CD8-positive, alpha-beta memory T cell (primary cell): ENCODE results near the gene USP25. TPM values are rescaled to one million over a fixed set of nuclear protein-coding genes. Genes with fewer than 3 reads are reported as not detected.

Experiments used
- CTCF ChIA-PET: fragments of 350-600 bp; sonication (Branson Sonifier 250); formaldehyde crosslinking; loops from one replicate; lab custom pipeline; 2021; ENCODE audit warnings: antibody characterized with exemption; lab: Charles Lee
- POLR2A ChIA-PET: fragments of 350-600 bp; sonication (Branson Sonifier 250); formaldehyde crosslinking; loops from one replicate; lab custom pipeline; 2021; ENCODE audit warnings: antibody characterized with exemption; lab: Charles Lee
- DNase-seq, 5 donors: peaks; one replicate each; pipeline versions ENCODE4 v3.0.0 to v3.0.0-alpha.2; 2020 to 2022; ENCODE audit warnings: mixed read lengths in 1 of 5
- H3K27ac ChIP-seq: one replicate; pipeline ENCODE4 v1.7.0; 2013; ENCODE audit warnings: low read depth, mild to moderate bottlenecking, low read length, moderate library complexity
- H3K27me3 ChIP-seq: 2 replicates; pipeline ENCODE4 v1.7.0; 2013; ENCODE audit warnings: low read length, mild to moderate bottlenecking; ENCODE audit not compliant: insufficient read depth, poor library complexity, severe bottlenecking
- H3K36me3 ChIP-seq: 2 replicates; pipeline ENCODE4 v1.7.0; 2013; ENCODE audit warnings: mild to moderate bottlenecking, low read length, moderate library complexity; ENCODE audit not compliant: insufficient read depth
- H3K4me1 ChIP-seq: 2 replicates; pipeline ENCODE4 v1.7.0; 2013; ENCODE audit warnings: mild to moderate bottlenecking, low read length, moderate library complexity; ENCODE audit not compliant: insufficient read depth
- H3K4me3 ChIP-seq: 2 replicates; pipeline ENCODE4 v1.7.0; 2013; ENCODE audit warnings: mild to moderate bottlenecking, low read length
- H3K9me3 ChIP-seq: 2 replicates; pipeline ENCODE4 v1.7.0; 2013; ENCODE audit warnings: mild to moderate bottlenecking, low read length
- H3K27ac Mint-ChIP-seq, 8 donors: one replicate each; pipeline ENCODE4 v1.8.0; 2020 to 2021; ENCODE audit warnings: mixed read lengths in 8 of 8, mild to moderate bottlenecking in 6 of 8, inconsistent platforms in 3 of 8, moderate library complexity in 3 of 8
- H3K27me3 Mint-ChIP-seq, 2 donors: one replicate each; pipeline ENCODE4 v1.8.0; 2020 to 2021; ENCODE audit warnings: mixed read lengths in 2 of 2, mild to moderate bottlenecking in 1 of 2, moderate library complexity in 1 of 2
- H3K36me3 Mint-ChIP-seq, 3 donors: one replicate each; pipeline ENCODE4 v1.8.0; 2020 to 2021; ENCODE audit warnings: mixed read lengths in 3 of 3, inconsistent platforms in 1 of 3, mild to moderate bottlenecking in 1 of 3
- H3K4me1 Mint-ChIP-seq, 3 donors: one replicate each; pipeline ENCODE4 v1.8.0; 2020 to 2021; ENCODE audit warnings: mixed read lengths in 3 of 3, inconsistent platforms in 1 of 3, mild to moderate bottlenecking in 1 of 3
- H3K4me3 Mint-ChIP-seq, 7 donors: one replicate each; pipeline ENCODE4 v1.8.0; 2020 to 2021; ENCODE audit warnings: mixed read lengths in 7 of 7, mild to moderate bottlenecking in 6 of 7, moderate library complexity in 4 of 7, inconsistent platforms in 2 of 7
- H3K9me3 Mint-ChIP-seq, 5 donors: one replicate each; pipeline ENCODE4 v1.8.0; 2020 to 2022; ENCODE audit warnings: mixed read lengths in 5 of 5, mild to moderate bottlenecking in 3 of 5, moderate library complexity in 2 of 5, inconsistent platforms in 1 of 5
- polyA plus RNA-seq: library from polyadenylated mRNA; unstranded; fragments of 300-500 nt; fragmentation: Illumina TruSeq; gene quantifications from one replicate; pipeline ENCODE4 v1.2.3, GENCODE V29; 2021
- total RNA-seq, 2 experiments: library from RNA; stranded (reverse); gene quantifications; one replicate each; pipeline ENCODE4 v1.2.3, GENCODE V29; 2021

The USP25 gene
- total and polyA plus RNA-seq, 3 experiments from 2014 or later, result 29.0 to 36.1 (median 32.9) TPM

GRCh38 chr21:15794277-15794912 lies 64.6 kb downstream of the USP25 start:
- H3K36me3 ChIP-seq, result no peaks in the 10 kb centered on the region
- Mint-ChIP-seq H3K27ac (peak overlapping the region in 2 of 8 donors; percentile 2 to 24), H3K36me3 (peaks cover 0 to 24% (median 10%) of the 10 kb centered on the region in 3 donors), H3K9me3 (no peaks in the 10 kb centered on the region), H3K27me3 (no peaks in the 10 kb centered on the region), H3K4me1 (peaks cover 60 to 83% (median 76%) of the 10 kb centered on the region in 3 donors), H3K4me3 (no peak overlapping the region)
- H3K9me3 ChIP-seq, result no peaks in the 10 kb centered on the region
- no peaks in the 10 kb centered on the region for H3K27me3 ChIP-seq
- no peak overlapping the region for H3K4me3 ChIP-seq
- no peak overlapping the region for H3K27ac ChIP-seq
- no peak for DNase-seq
- ChIA-PET CTCF (interaction anchor here (0.9 to 1.6 kb wide), 3 partner anchors 13 to 108 kb away, joined by 3 to 5 read pairs (median 3); no protein-coding TSS in a partner anchor), POLR2A (no interaction called here)
- peaks cover 9% of the 10 kb centered on the region for H3K4me1 ChIP-seq

- DNase-seq, result no peak
- Histone ChIP-seq H3K36me3 (no peaks in the 10 kb centered on the region), H3K4me1 (peaks cover 9% of the 10 kb centered on the region), H3K27ac (no peak overlapping the region), H3K9me3 (no peaks in the 10 kb centered on the region), H3K4me3 (no peak overlapping the region), H3K27me3 (no peaks in the 10 kb centered on the region)
- H3K27ac Mint-ChIP-seq, result peak overlapping the region in 5 of 8 donors; percentile 12 to 61 (median 58)
- peaks cover 0 to 31% (median 10%) of the 10 kb centered on the region in 3 donors for H3K36me3 Mint-ChIP-seq
- ChIA-PET POLR2A (no interaction called here), CTCF (no interaction called here)
- H3K4me3 Mint-ChIP-seq, result peak overlapping the region in 3 of 7 donors; percentile 6 to 27 (median 24)
- no peaks in the 10 kb centered on the region for H3K27me3 Mint-ChIP-seq
- H3K9me3 Mint-ChIP-seq, result no peaks in the 10 kb centered on the region
- peaks cover 58 to 79% (median 78%) of the 10 kb centered on the region in 3 donors for H3K4me1 Mint-ChIP-seq
Measured at GRCh38 chr21:15795533-15795932, 65.8 kb downstream of the USP25 start.

GRCh38 chr21:15797577-15798363 lies 68.0 kb downstream of the USP25 start:
- POLR2A ChIA-PET, result no interaction called here
- Histone ChIP-seq H3K36me3 (no peaks in the 10 kb centered on the region), H3K27ac (no peak overlapping the region), H3K4me3 (no peak overlapping the region), H3K4me1 (peaks cover 9% of the 10 kb centered on the region), H3K27me3 (no peaks in the 10 kb centered on the region), H3K9me3 (no peaks in the 10 kb centered on the region)
- Mint-ChIP-seq H3K36me3 (peaks cover 0 to 39% (median 12%) of the 10 kb centered on the region in 3 donors), H3K4me1 (peaks cover 61 to 93% (median 89%) of the 10 kb centered on the region in 3 donors), H3K9me3 (no peaks in the 10 kb centered on the region), H3K4me3 (peak overlapping the region in 2 of 7 donors; percentile 8 to 56), H3K27ac (peak overlapping the region in 6 of 8 donors; percentile 4 to 91 (median 22)), H3K27me3 (no peaks in the 10 kb centered on the region)
- CTCF ChIA-PET, result no interaction called here
- DNase-seq, result no peak

DNA sequence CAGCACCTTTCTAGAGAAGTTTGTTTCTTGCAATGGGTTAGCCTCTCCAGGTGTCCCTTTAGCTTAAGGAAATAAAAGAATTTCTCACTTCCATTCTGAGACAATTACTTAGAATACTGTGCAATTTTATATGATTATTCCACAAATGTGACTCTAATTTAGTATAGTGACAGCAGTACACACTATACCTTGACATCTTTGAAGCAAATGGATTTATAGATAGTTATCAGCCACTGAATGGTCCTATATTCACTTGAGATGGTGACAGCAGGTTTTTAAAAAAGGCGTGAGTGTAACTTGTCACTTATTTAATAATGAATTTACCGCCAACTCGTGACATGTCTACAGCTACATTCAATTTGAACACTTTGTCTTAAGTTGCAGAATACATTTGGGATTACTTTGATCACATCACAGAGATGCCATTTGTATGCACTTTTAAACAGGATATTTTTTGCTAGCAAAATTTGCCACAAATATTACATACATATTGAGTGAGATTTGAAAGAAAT lies 71.6 kb downstream of the USP25 start:
- Histone ChIP-seq H3K4me1 (no peaks in the 10 kb centered on the region), H3K27ac (no peak overlapping the region), H3K4me3 (no peak overlapping the region), H3K36me3 (no peaks in the 10 kb centered on the region), H3K27me3 (no peaks in the 10 kb centered on the region), H3K9me3 (no peaks in the 10 kb centered on the region)
- Mint-ChIP-seq H3K4me1 (peaks cover 42 to 77% (median 75%) of the 10 kb centered on the region in 3 donors), H3K27me3 (peaks cover 0 to 1% of the 10 kb centered on the region in 2 donors), H3K36me3 (peaks cover 0 to 49% (median 19%) of the 10 kb centered on the region in 3 donors), H3K4me3 (no peak overlapping the region), H3K9me3 (no peaks in the 10 kb centered on the region), H3K27ac (no peak overlapping the region)
- POLR2A ChIA-PET, result no interaction called here
- CTCF ChIA-PET, result no interaction called here
- no peak for DNase-seq

DNA sequence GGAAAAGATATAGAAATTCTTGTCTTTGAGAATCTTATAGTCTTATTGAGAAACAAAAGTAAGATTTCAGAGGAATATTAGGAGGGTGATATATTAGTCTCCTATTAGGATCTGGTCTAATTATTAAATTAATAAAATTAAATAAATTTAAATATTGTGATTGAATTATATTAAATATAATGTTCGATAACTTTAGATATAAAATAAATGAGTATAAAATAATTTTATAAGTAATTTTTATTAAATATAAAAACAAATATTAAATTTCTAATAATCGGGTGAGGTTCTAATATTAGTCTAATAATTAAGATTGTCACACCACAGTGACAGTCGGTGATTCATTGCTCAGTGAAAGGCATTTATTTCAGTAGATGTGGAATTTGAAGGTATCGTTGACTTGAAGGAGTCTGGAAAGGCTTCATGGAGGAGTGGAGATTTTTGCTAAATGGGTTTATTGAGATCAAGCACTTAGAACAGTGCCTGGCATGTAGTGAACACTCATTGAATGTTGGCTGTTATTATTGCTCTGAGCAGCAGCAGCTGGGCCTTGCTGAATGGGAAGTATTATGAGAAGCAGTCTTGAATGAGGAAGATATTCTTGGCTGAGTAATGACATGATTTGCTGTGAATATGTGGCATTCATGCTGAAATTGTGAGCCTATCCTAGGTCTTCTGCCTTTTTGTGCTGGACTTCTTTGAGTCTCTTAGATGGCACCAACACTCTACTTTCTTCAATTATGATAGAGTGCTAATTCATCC lies 74.6 kb downstream of the USP25 start:
- no peak overlapping the region for H3K4me3 Mint-ChIP-seq
- no peaks in the 10 kb centered on the region for H3K27me3 ChIP-seq
- no peaks in the 10 kb centered on the region for H3K9me3 ChIP-seq
- H3K36me3 Mint-ChIP-seq, result peaks cover 9 to 59% (median 21%) of the 10 kb centered on the region in 3 donors
- H3K27ac ChIP-seq, result no peak overlapping the region
- H3K27me3 Mint-ChIP-seq, result peaks cover 0 to 1% of the 10 kb centered on the region in 2 donors
- no peak for DNase-seq
- H3K27ac Mint-ChIP-seq, result peak overlapping the region in 3 of 8 donors; percentile 35 to 80 (median 38)
- no peak overlapping the region for H3K4me3 ChIP-seq
- peaks cover 22 to 61% (median 55%) of the 10 kb centered on the region in 3 donors for H3K4me1 Mint-ChIP-seq
- POLR2A ChIA-PET, result no interaction called here
- H3K9me3 Mint-ChIP-seq, result no peaks in the 10 kb centered on the region
- peaks cover 9% of the 10 kb centered on the region for H3K36me3 ChIP-seq
- no peaks in the 10 kb centered on the region for H3K4me1 ChIP-seq
- CTCF ChIA-PET, result no interaction called here

- DNase-seq, result no peak
- Histone ChIP-seq H3K4me1 (no peaks in the 10 kb centered on the region), H3K27me3 (no peaks in the 10 kb centered on the region), H3K36me3 (peaks cover 9% of the 10 kb centered on the region), H3K9me3 (no peaks in the 10 kb centered on the region), H3K4me3 (no peak overlapping the region), H3K27ac (no peak overlapping the region)
- Mint-ChIP-seq H3K9me3 (peaks cover 0 to 2% (median 0%) of the 10 kb centered on the region in 5 donors), H3K4me3 (no peak overlapping the region), H3K4me1 (peaks cover 15 to 39% (median 38%) of the 10 kb centered on the region in 3 donors), H3K27me3 (peaks cover 0 to 1% of the 10 kb centered on the region in 2 donors), H3K36me3 (peaks cover 32 to 73% (median 42%) of the 10 kb centered on the region in 3 donors), H3K27ac (no peak overlapping the region)
- CTCF ChIA-PET, result interaction anchor here (1.1 to 1.9 kb wide), 2 partner anchors 9 to 18 kb away, joined by 3 to 4 read pairs; no protein-coding TSS in a partner anchor
- POLR2A ChIA-PET, result no interaction called here
Measured at GRCh38 chr21:15809065-15809464, 79.3 kb downstream of the USP25 start.

DNA sequence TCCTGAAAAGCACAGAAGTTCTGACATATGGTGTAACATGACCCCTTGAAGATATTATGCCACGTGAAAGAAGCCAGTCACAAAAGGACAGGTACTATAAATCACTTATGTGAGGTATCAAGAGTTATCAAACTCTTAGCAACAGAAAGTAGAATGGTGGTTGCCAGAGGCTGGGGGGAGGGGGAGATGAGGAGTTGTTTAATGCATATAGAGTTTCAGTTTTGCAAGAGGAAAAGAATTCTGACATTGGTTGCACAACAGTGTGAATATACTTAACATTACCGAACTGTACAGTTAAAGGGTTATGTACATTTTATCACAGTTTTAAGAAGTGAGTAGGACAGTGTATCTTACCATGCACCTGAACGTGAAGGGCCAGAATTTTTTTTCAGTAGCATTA lies 80.0 kb downstream of the USP25 start:
- H3K27me3 Mint-ChIP-seq, result peaks cover 0 to 1% of the 10 kb centered on the region in 2 donors
- H3K4me1 ChIP-seq, result no peaks in the 10 kb centered on the region
- H3K27ac ChIP-seq, result no peak overlapping the region
- no peak overlapping the region for H3K4me3 ChIP-seq
- peaks cover 9% of the 10 kb centered on the region for H3K36me3 ChIP-seq
- no peaks in the 10 kb centered on the region for H3K9me3 ChIP-seq
- peak overlapping the region in 2 of 8 donors; percentile 61 to 67 for H3K27ac Mint-ChIP-seq
- POLR2A ChIA-PET, result no interaction called here
- DNase-seq, result no peak
- H3K4me3 Mint-ChIP-seq, result no peak overlapping the region
- CTCF ChIA-PET, result no interaction called here
- no peaks in the 10 kb centered on the region for H3K27me3 ChIP-seq
- peaks cover 40 to 76% (median 43%) of the 10 kb centered on the region in 3 donors for H3K36me3 Mint-ChIP-seq
- peaks cover 16 to 38% (median 33%) of the 10 kb centered on the region in 3 donors for H3K4me1 Mint-ChIP-seq
- peaks cover 0 to 8% (median 2%) of the 10 kb centered on the region in 5 donors for H3K9me3 Mint-ChIP-seq
